ENCODE results near the gene GALNTL6. TPM values are rescaled to one million over a fixed set of nuclear protein-coding genes. Genes with fewer than 3 reads are reported as not detected.

GALNTL6 gene
- total RNA-seq, 1 donor from 2014 or later = 0.34 TPM

GRCh38 chr4:172815499-172816164 is 1002.4 kb downstream of the GALNTL6 start:
- H3K9me3 Mint-ChIP-seq (ENCODE audit: unreplicated experiment) = no peaks in the 10 kb centered on the region
- H3K4me3 Mint-ChIP-seq (ENCODE audit: unreplicated experiment) = no peak overlapping the region
- H3K36me3 Mint-ChIP-seq (ENCODE audit: unreplicated experiment) = no peaks in the 10 kb centered on the region
- no peak for TF ChIP-seq CTCF (IDR thresholded peaks at IDR 0.05; ENCODE audit: partially characterized antibody, unreplicated experiment)
- no peak overlapping the region for H3K27ac Mint-ChIP-seq (ENCODE audit: unreplicated experiment)
- no peaks in the 10 kb centered on the region for H3K4me1 Mint-ChIP-seq (ENCODE audit: low read depth, unreplicated experiment)
- no peaks in the 10 kb centered on the region for H3K27me3 Mint-ChIP-seq (ENCODE audit: unreplicated experiment)
- no peak for DNase-seq

- no peak overlapping the region for H3K27ac Mint-ChIP-seq (ENCODE audit: unreplicated experiment)
- no peak overlapping the region for H3K4me3 Mint-ChIP-seq (ENCODE audit: unreplicated experiment)
- no peaks in the 10 kb centered on the region for H3K27me3 Mint-ChIP-seq (ENCODE audit: unreplicated experiment)
- no peaks in the 10 kb centered on the region for H3K9me3 Mint-ChIP-seq (ENCODE audit: unreplicated experiment)
- no peaks in the 10 kb centered on the region for H3K36me3 Mint-ChIP-seq (ENCODE audit: unreplicated experiment)
- peaks cover 12% of the 10 kb centered on the region for H3K4me1 Mint-ChIP-seq (ENCODE audit: low read depth, unreplicated experiment)
- TF ChIP-seq CTCF (IDR thresholded peaks at IDR 0.05; ENCODE audit: partially characterized antibody, unreplicated experiment) = no peak
- no peak for DNase-seq
Measured at GRCh38 chr4:172818901-172819300, 1005.7 kb downstream of the GALNTL6 start.

- DNase-seq = no peak
- H3K27me3 Mint-ChIP-seq (ENCODE audit: unreplicated experiment) = no peaks in the 10 kb centered on the region
- H3K4me1 Mint-ChIP-seq (ENCODE audit: low read depth, unreplicated experiment) = peaks cover 12% of the 10 kb centered on the region
- no peak for TF ChIP-seq CTCF (IDR thresholded peaks at IDR 0.05; ENCODE audit: partially characterized antibody, unreplicated experiment)
- no peaks in the 10 kb centered on the region for H3K9me3 Mint-ChIP-seq (ENCODE audit: unreplicated experiment)
- no peak overlapping the region for H3K4me3 Mint-ChIP-seq (ENCODE audit: unreplicated experiment)
- no peaks in the 10 kb centered on the region for H3K36me3 Mint-ChIP-seq (ENCODE audit: unreplicated experiment)
- H3K27ac Mint-ChIP-seq (ENCODE audit: unreplicated experiment) = no peak overlapping the region
Measured at GRCh38 chr4:172819353-172819752, 1006.1 kb downstream of the GALNTL6 start.

GRCh38 chr4:172822331-172822730 is 1009.1 kb downstream of the GALNTL6 start:
- no peak overlapping the region for H3K27ac Mint-ChIP-seq (ENCODE audit: unreplicated experiment)
- H3K4me3 Mint-ChIP-seq (ENCODE audit: unreplicated experiment) = no peak overlapping the region
- no peaks in the 10 kb centered on the region for H3K9me3 Mint-ChIP-seq (ENCODE audit: unreplicated experiment)
- H3K27me3 Mint-ChIP-seq (ENCODE audit: unreplicated experiment) = no peaks in the 10 kb centered on the region
- peaks cover 17% of the 10 kb centered on the region for H3K4me1 Mint-ChIP-seq (ENCODE audit: low read depth, unreplicated experiment)
- H3K36me3 Mint-ChIP-seq (ENCODE audit: unreplicated experiment) = no peaks in the 10 kb centered on the region
- DNase-seq = no peak
- no peak for TF ChIP-seq CTCF (IDR thresholded peaks at IDR 0.05; ENCODE audit: partially characterized antibody, unreplicated experiment)

GRCh38 chr4:172826346-172826745 is 1013.1 kb downstream of the GALNTL6 start:
- no peak overlapping the region for H3K4me3 Mint-ChIP-seq (ENCODE audit: unreplicated experiment)
- peaks cover 18% of the 10 kb centered on the region for H3K4me1 Mint-ChIP-seq (ENCODE audit: low read depth, unreplicated experiment)
- H3K27me3 Mint-ChIP-seq (ENCODE audit: unreplicated experiment) = peaks cover 2% of the 10 kb centered on the region
- TF ChIP-seq CTCF (IDR thresholded peaks at IDR 0.05; ENCODE audit: partially characterized antibody, unreplicated experiment) = no peak
- H3K36me3 Mint-ChIP-seq (ENCODE audit: unreplicated experiment) = no peaks in the 10 kb centered on the region
- no peak for DNase-seq
- H3K9me3 Mint-ChIP-seq (ENCODE audit: unreplicated experiment) = no peaks in the 10 kb centered on the region
- H3K27ac Mint-ChIP-seq (ENCODE audit: unreplicated experiment) = no peak overlapping the region

Measured in glutamatergic neuron (in vitro differentiated cells).